Osteocyte (in vitro differentiated cells): ENCODE results near the gene SLC43A2. TPM values are rescaled to one million over a fixed set of nuclear protein-coding genes. Genes with fewer than 3 reads are reported as not detected.

Source experiments
- DNase-seq: peaks from one replicate; pipeline ENCODE4 v3.0.0; 2021; ENCODE audit warnings: mixed read lengths; ENCODE audit not compliant: unreplicated experiment; ENCODE audit errors: extremely low spot score
- H3K27ac Mint-ChIP-seq: one replicate; pipeline ENCODE4 v1.8.0; 2021; ENCODE audit warnings: mild to moderate bottlenecking, mixed read lengths; ENCODE audit not compliant: unreplicated experiment
- H3K27me3 Mint-ChIP-seq: one replicate; pipeline ENCODE4 v1.8.0; 2021; ENCODE audit warnings: mixed read lengths; ENCODE audit not compliant: unreplicated experiment
- H3K36me3 Mint-ChIP-seq: one replicate; pipeline ENCODE4 v1.8.0; 2021; ENCODE audit warnings: mixed read lengths; ENCODE audit not compliant: unreplicated experiment
- H3K4me1 Mint-ChIP-seq: one replicate; pipeline ENCODE4 v1.8.0; 2021; ENCODE audit warnings: mixed read lengths; ENCODE audit not compliant: unreplicated experiment
- H3K4me3 Mint-ChIP-seq: one replicate; pipeline ENCODE4 v1.8.0; 2021; ENCODE audit warnings: mild to moderate bottlenecking, moderate library complexity, mixed read lengths; ENCODE audit not compliant: unreplicated experiment
- H3K9me3 Mint-ChIP-seq: one replicate; pipeline ENCODE4 v1.8.0; 2021; ENCODE audit warnings: mixed read lengths; ENCODE audit not compliant: unreplicated experiment
- total RNA-seq: library from RNA; stranded (reverse); gene quantifications from 2 replicates; pipeline ENCODE4 v1.2.1, GENCODE V29; 2021
- TF ChIP-seq, protein P1 (sequence below): fragments of 200-600 bp; sonication (generic); IDR thresholded peaks from 2 replicates; pipeline ENCODE4 v1.5.0; 2021; ENCODE audit warnings: antibody characterized with exemption, mild to moderate bottlenecking, moderate library complexity

The SLC43A2 gene
- total RNA-seq, 1 donor from 2014 or later: 7.3 TPM

DNA sequence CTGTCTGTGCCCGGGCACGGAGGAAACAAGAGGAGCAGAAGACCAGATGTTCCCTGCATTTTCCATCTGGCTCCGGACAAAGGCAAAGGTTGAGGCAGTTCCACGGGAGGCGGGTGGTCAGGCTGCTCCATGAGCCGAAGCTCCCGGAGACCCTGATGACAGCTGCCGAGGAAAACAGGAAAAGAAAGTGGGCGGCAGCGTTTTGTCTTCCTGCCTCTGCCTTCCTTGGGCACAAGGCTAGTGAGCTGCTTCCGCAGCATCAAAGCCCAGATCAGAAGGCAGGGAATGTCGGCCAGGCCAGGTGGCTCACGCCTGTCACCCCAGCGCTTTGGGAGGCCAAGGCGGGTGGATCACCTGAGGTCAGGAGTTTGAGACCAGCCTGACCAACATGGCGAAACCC lies 16.2 kb downstream of the SLC43A2 start:
- Mint-ChIP-seq H3K9me3 (no peaks in the 10 kb centered on the region), H3K36me3 (no peaks in the 10 kb centered on the region), H3K27me3 (no peaks in the 10 kb centered on the region), H3K27ac (no peak overlapping the region), H3K4me1 (no peaks in the 10 kb centered on the region), H3K4me3 (no peak overlapping the region)
- no peak for DNase-seq
- TF ChIP-seq, protein P1, sequence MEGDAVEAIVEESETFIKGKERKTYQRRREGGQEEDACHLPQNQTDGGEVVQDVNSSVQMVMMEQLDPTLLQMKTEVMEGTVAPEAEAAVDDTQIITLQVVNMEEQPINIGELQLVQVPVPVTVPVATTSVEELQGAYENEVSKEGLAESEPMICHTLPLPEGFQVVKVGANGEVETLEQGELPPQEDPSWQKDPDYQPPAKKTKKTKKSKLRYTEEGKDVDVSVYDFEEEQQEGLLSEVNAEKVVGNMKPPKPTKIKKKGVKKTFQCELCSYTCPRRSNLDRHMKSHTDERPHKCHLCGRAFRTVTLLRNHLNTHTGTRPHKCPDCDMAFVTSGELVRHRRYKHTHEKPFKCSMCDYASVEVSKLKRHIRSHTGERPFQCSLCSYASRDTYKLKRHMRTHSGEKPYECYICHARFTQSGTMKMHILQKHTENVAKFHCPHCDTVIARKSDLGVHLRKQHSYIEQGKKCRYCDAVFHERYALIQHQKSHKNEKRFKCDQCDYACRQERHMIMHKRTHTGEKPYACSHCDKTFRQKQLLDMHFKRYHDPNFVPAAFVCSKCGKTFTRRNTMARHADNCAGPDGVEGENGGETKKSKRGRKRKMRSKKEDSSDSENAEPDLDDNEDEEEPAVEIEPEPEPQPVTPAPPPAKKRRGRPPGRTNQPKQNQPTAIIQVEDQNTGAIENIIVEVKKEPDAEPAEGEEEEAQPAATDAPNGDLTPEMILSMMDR: no peak

DNA sequence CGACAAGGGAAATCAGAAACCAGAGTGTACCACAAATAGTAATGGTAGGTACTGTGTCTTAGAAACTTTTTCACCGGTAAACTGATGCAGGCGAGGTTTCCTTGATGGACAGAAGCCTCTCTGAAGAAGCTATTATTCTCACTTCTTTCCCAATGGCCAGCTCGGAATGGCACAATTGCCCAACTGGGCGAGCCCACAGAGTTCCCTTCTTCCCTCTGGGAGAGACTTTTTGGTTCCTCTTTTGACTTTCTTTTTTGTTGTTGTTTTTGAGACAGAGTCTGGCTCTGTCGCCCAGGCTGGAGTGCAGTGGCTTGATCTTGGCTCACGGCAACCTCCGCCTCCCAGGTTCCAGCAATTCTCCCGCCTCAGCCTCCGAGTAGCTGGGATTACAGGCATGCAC lies 16.9 kb downstream of the SLC43A2 start:
- Mint-ChIP-seq H3K27ac (no peak overlapping the region), H3K36me3 (no peaks in the 10 kb centered on the region), H3K27me3 (no peaks in the 10 kb centered on the region), H3K9me3 (no peaks in the 10 kb centered on the region), H3K4me1 (peaks cover 4% of the 10 kb centered on the region), H3K4me3 (no peak overlapping the region)
- no peak for DNase-seq
- TF ChIP-seq, protein P1: no peak

DNA sequence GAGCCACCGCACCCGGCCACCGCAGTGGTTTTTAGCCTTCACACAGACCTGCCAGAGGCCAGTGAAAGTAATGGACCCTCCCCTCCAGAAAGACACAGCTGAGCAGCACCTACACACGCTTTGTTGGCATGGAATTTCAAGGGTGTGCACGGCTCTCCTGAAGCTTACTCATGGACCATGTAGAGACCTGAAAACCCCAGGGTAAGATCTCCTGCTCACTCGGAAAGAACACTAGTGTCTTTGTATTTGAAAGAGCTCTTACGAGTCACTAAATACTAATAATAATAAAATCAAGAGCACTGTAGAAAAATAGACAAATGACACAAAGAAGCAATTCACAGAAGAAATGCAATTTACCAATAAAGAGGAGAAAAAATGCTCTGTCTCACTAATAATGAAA lies 20.0 kb downstream of the SLC43A2 start:
- DNase-seq: no peak
- peaks cover 4% of the 10 kb centered on the region for H3K4me1 Mint-ChIP-seq
- no peak overlapping the region for H3K4me3 Mint-ChIP-seq
- TF ChIP-seq, protein P1: no peak
- no peaks in the 10 kb centered on the region for H3K36me3 Mint-ChIP-seq
- H3K27ac Mint-ChIP-seq: no peak overlapping the region
- no peaks in the 10 kb centered on the region for H3K9me3 Mint-ChIP-seq
- no peaks in the 10 kb centered on the region for H3K27me3 Mint-ChIP-seq

DNA sequence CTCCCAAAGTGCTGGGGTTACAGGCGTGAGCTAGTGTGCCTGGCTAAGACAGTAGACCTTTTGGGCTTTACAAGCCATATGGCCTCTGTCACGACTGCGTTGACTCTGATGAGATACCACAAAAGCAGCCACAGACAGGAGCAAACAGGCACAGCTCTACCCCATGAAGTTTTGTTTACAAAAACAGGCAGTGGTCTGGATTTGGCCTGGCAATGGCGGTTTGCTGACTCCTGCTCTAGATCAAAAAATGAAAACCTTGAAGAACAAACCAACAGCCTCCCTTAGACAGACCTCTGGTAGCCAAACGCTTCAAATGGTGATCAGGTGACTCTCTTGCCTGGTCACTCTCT lies 20.7 kb downstream of the SLC43A2 start:
- no peak for DNase-seq
- Mint-ChIP-seq H3K9me3 (no peaks in the 10 kb centered on the region), H3K4me3 (no peak overlapping the region), H3K27me3 (no peaks in the 10 kb centered on the region), H3K4me1 (peaks cover 4% of the 10 kb centered on the region), H3K36me3 (no peaks in the 10 kb centered on the region), H3K27ac (no peak overlapping the region)
- TF ChIP-seq, protein P1: no peak

DNA sequence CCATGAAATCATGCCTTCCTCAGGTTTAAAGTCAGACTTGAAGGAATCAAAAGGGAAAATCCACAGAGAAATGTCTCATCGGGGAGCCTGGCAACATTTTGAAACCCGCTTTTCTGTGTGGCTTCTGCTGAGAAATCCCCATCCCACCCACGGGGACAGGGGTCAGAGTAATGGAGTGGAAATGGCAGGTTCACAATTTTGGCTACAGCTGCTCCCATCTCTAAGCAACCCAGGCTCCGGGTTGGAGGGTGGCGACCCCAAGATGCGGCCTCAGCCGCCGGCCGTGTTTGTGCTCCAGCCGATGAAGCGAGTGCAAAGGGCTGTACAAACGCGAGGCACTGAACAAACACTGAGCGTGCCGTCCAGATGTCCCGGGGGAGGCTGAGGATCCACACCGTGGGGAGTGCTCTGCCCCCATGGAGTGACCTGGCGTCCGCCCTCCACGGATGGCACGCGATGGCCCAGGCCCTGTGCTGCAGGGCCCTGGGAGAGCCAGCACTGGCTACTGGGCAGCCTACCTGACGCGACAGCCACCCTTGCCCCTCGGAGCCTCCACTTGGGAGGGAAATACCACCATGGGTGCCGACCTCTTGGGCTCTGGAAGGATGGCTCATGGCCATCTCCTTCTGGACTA lies 22.2 kb downstream of the SLC43A2 start:
- Mint-ChIP-seq H3K9me3 (peaks cover 4% of the 10 kb centered on the region), H3K27me3 (no peaks in the 10 kb centered on the region), H3K4me3 (no peak overlapping the region), H3K27ac (no peak overlapping the region), H3K36me3 (no peaks in the 10 kb centered on the region), H3K4me1 (peaks cover 4% of the 10 kb centered on the region)
- TF ChIP-seq, protein P1: no peak
- no peak for DNase-seq
